IMR-90 (cell line): Measurements from ENCODE around the gene CD8B. TPM values are rescaled to one million over a fixed set of nuclear protein-coding genes. Genes with fewer than 3 reads are reported as not detected.

Experiments
- ATAC-seq: fragments of 200-7000 bp; cut with Tn5 transposase; 2 replicates; pipeline ENCODE4 v1.9.1; 2020; ENCODE audit warnings: low read depth, mild to moderate bottlenecking, moderate library complexity
- BruUV-seq: library from RNA; stranded (reverse); fragments of 400-500 nt; replicated peaks from 2 replicates; lab custom pipeline; 2021; lab: Mats Ljungman, UMichigan
- CTCF ChIA-PET: fragments of 300-600 bp; formaldehyde crosslinking; extraction: SDS; loops from one replicate; lab custom pipeline; 2021; ENCODE audit warnings: antibody characterized with exemption; lab: Yijun Ruan, JAX
- POLR2A ChIA-PET: fragments of 300-600 bp; sonication (Branson Sonifier 250); formaldehyde crosslinking; loops from one replicate; lab custom pipeline; 2022; ENCODE audit warnings: antibody characterized with exemption; ENCODE audit not compliant: unreplicated experiment; lab: Charles Lee
- DNase-seq: peaks from one replicate; pipeline ENCODE4 v3.0.0; 2013
- H2AFZ ChIP-seq: replicated peaks from 2 replicates; pipeline ENCODE3; 2013; ENCODE audit warnings: low read length, mild to moderate bottlenecking; ENCODE audit not compliant: poor library complexity
- H2AK5ac ChIP-seq: 2 replicates; pipeline ENCODE4 v1.6.1; 2013; ENCODE audit warnings: low read depth, low read length, inconsistent platforms
- H2AK9ac ChIP-seq: replicated peaks from 2 replicates; pipeline ENCODE3; 2013; ENCODE audit warnings: mild to moderate bottlenecking, low read depth, low read length, moderate library complexity; ENCODE audit not compliant: poor library complexity
- H2BK120ac ChIP-seq: 2 replicates; pipeline ENCODE4 v1.6.1; 2013; ENCODE audit warnings: low read depth, low read length, inconsistent platforms
- H2BK15ac ChIP-seq: 3 replicates; pipeline ENCODE4 v1.6.1; 2013; ENCODE audit warnings: low read depth, low read length, inconsistent platforms
- H2BK20ac ChIP-seq: 2 replicates; pipeline ENCODE4 v1.6.1; 2013; ENCODE audit warnings: low read depth, mild to moderate bottlenecking, inconsistent platforms, low read length, moderate library complexity
- H2BK5ac ChIP-seq: 2 replicates; pipeline ENCODE4 v1.6.1; 2013; ENCODE audit warnings: mild to moderate bottlenecking, low read depth, low read length, inconsistent platforms; ENCODE audit not compliant: poor library complexity, severe bottlenecking
- H3K14ac ChIP-seq: replicated peaks from 2 replicates; pipeline ENCODE4 v1.6.1; 2013; ENCODE audit warnings: low read depth, low read length, inconsistent platforms
- H3K18ac ChIP-seq: 2 replicates; pipeline ENCODE4 v1.6.1; 2013; ENCODE audit warnings: low read depth, low read length, control low read depth
- H3K23ac ChIP-seq: 2 replicates; pipeline ENCODE4 v1.6.1; 2013; ENCODE audit warnings: low read depth, low read length, inconsistent platforms
- H3K27ac ChIP-seq: 2 replicates; pipeline ENCODE4 v1.5.1; 2013; ENCODE audit warnings: mild to moderate bottlenecking, control low read depth, low read length; ENCODE audit not compliant: insufficient read depth
- H3K27me3 ChIP-seq: 2 replicates; pipeline ENCODE4 v1.6.1; 2013; ENCODE audit warnings: low read length; ENCODE audit not compliant: control insufficient read depth, insufficient read depth
- H3K36me3 ChIP-seq: 2 replicates; pipeline ENCODE4 v1.6.1; 2013; ENCODE audit warnings: low read length, mixed read lengths; ENCODE audit not compliant: control insufficient read depth, insufficient read depth
- H3K4ac ChIP-seq: 2 replicates; pipeline ENCODE4 v1.6.1; 2013; ENCODE audit warnings: low read depth, low read length, inconsistent platforms
- H3K4me1 ChIP-seq: 2 replicates; pipeline ENCODE4 v1.6.1; 2013; ENCODE audit warnings: low read length, mixed read lengths; ENCODE audit not compliant: control insufficient read depth, insufficient read depth
- H3K4me2 ChIP-seq: 2 replicates; pipeline ENCODE4 v1.6.1; 2013; ENCODE audit warnings: low read depth, mild to moderate bottlenecking, control low read depth, low read length, moderate library complexity
- H3K4me3 ChIP-seq: 2 replicates; pipeline ENCODE4 v1.5.1; 2013; ENCODE audit warnings: low read depth, mild to moderate bottlenecking, control low read depth, low read length, moderate library complexity; ENCODE audit not compliant: insufficient read depth
- H3K56ac ChIP-seq: 2 replicates; pipeline ENCODE4 v1.6.1; 2013; ENCODE audit warnings: low read length, inconsistent platforms; ENCODE audit not compliant: insufficient read depth; ENCODE audit errors: extremely low read depth
- H3K79me1 ChIP-seq, 2 experiments: 2 replicates each; pipeline ENCODE4 v1.6.1; 2013; ENCODE audit warnings: low read length in 2 of 2, inconsistent platforms in 1 of 2, low read depth in 1 of 2
- H3K9ac ChIP-seq: 2 replicates; pipeline ENCODE4 v1.6.1; 2013; ENCODE audit warnings: low read depth, low read length, control low read depth
- H3K9me1 ChIP-seq: 2 replicates; pipeline ENCODE4 v1.6.1; 2013; ENCODE audit warnings: low read length, inconsistent platforms; ENCODE audit not compliant: insufficient read depth
- H3K9me3 ChIP-seq: 2 replicates; pipeline ENCODE4 v1.6.1; 2013; ENCODE audit warnings: low read length; ENCODE audit not compliant: control insufficient read depth, insufficient read depth
- H4K20me1 ChIP-seq: 2 replicates; pipeline ENCODE4 v1.6.1; 2013; ENCODE audit warnings: low read length, inconsistent platforms; ENCODE audit not compliant: insufficient read depth
- H4K5ac ChIP-seq: 2 replicates; pipeline ENCODE4 v1.6.1; 2013; ENCODE audit warnings: mild to moderate bottlenecking, low read depth, low read length, control low read depth
- H4K8ac ChIP-seq, 2 experiments: 2 replicates each; pipeline ENCODE4 v1.6.1; 2013; ENCODE audit warnings: low read depth in 2 of 2, low read length in 2 of 2, control low read depth in 1 of 2, inconsistent platforms in 1 of 2
- H4K91ac ChIP-seq: 2 replicates; pipeline ENCODE4 v1.6.1; 2013; ENCODE audit warnings: low read depth, low read length, inconsistent platforms; ENCODE audit not compliant: insufficient read depth
- MAFK ChIP-seq: IDR thresholded peaks from 2 replicates; pipeline ENCODE4 v1.6.1; 2012; ENCODE audit warnings: low read depth, low read length, improper control_type of control experiment
- NFE2L2 ChIP-seq: fragments of 150-350 bp; IDR thresholded peaks from 2 replicates; pipeline ENCODE4 v1.6.1; 2016; ENCODE audit warnings: low read depth, mild to moderate bottlenecking, low read length
- RAD21 ChIP-seq: IDR thresholded peaks from 2 replicates; pipeline ENCODE4 v1.6.1; 2012; ENCODE audit warnings: low read length, improper control_type of control experiment
- RFX5 ChIP-seq: IDR thresholded peaks from 2 replicates; pipeline ENCODE4 v1.8.0; 2012; ENCODE audit warnings: low read depth, mild to moderate bottlenecking, low read length, moderate library complexity
- WGBS, 2 experiments: methylation state at CpG; one replicate each; pipeline versions ENCODE4 v1.1.5 to v1.1.7; 2013; ENCODE audit warnings: missing lambda C conversion rate in 2 of 2; ENCODE audit not compliant: insufficient read length in 1 of 2; ENCODE audit errors: extremely low coverage in 2 of 2; 5-methylcytosine and 5-hydroxymethylcytosine counted together
- dilution Hi-C: fragments of 300-500 bp; cut with HindIII; formaldehyde crosslinking; loops from one replicate; pipeline ENCODE4 v1.14.3; 2018; ENCODE audit warnings: low sequenced_read_pairs; ENCODE audit not compliant: unreplicated experiment
- in situ Hi-C: fragments of 300-500 bp; cut with MboI; formaldehyde crosslinking; loops from 3 replicates; pipeline ENCODE4 v1.14.3; 2019; ENCODE audit warnings: low sequenced_read_pairs, inconsistent platforms, mixed read lengths
- intact Hi-C: fragments of 100-400 bp; cut with micrococcal nuclease; formaldehyde crosslinking; loops from 2 replicates; pipeline ENCODE4 v1.10.0; 2022
- polyA plus RNA-seq, 3 experiments: library from polyadenylated mRNA; depleted of rRNA; stranded (reverse); fragments of >200 nt; gene quantifications; 2 replicates each; pipeline ENCODE4 v1.2.3, GENCODE V29; 2012; ENCODE audit warnings: low replicate concordance in 1 of 3
- total RNA-seq: library from RNA; depleted of rRNA; stranded (reverse); fragments of >200 nt; gene quantifications from 2 replicates; pipeline ENCODE4 v1.2.3, GENCODE V29; 2012
- TF ChIP-seq, protein P1 (sequence below): conservative IDR thresholded peaks from 2 replicates; pipeline ENCODE4 v1.5.1; 2012; ENCODE audit warnings: mild to moderate bottlenecking, low read depth, low read length, improper control_type of control experiment
- TF ChIP-seq, protein P2 (sequence below): fragments of 150-350 bp; IDR thresholded peaks from 2 replicates; pipeline ENCODE4 v1.6.1; 2017; ENCODE audit warnings: mild to moderate bottlenecking, antibody characterized with exemption, low read length, low read depth

Gene CD8B
- total and polyA plus RNA-seq, 2 of the 4 experiments (the other 2 are of a cell fraction), result not detected

- Histone ChIP-seq H4K20me1 (no peaks in the 10 kb centered on the region), H4K91ac (no peak overlapping the region), H3K4me1 (no peaks in the 10 kb centered on the region), H4K8ac (no peak overlapping the region), H2BK5ac (no peak overlapping the region), H3K4me2 (no peak overlapping the region), H3K79me1 (no peaks in the 10 kb centered on the region), H2BK120ac (no peak overlapping the region), H3K4ac (no peak overlapping the region), H3K9me3 (peaks cover 2% of the 10 kb centered on the region; the same call in 1 of the 2 replicates), H4K5ac (no peak overlapping the region), H3K56ac (no peak overlapping the region), H3K27ac (no peak overlapping the region), H2BK15ac (no peak overlapping the region), H3K36me3 (no peaks in the 10 kb centered on the region), H3K14ac (no peak overlapping the region), H3K18ac (no peak overlapping the region), H3K23ac (no peak overlapping the region), H2AK9ac (no peak overlapping the region), H2BK20ac (no peak overlapping the region), H3K27me3 (peaks cover 10% of the 10 kb centered on the region), H3K4me3 (no peak overlapping the region), H3K9ac (no peak overlapping the region), H3K9me1 (no peaks in the 10 kb centered on the region), H2AFZ (no peak overlapping the region), H2AK5ac (no peak overlapping the region)
- ChIA-PET POLR2A (no interaction called here), CTCF (interaction anchor here (0.7 kb wide), 1 partner anchor 42 kb away, joined by 3 read pairs; no protein-coding TSS in a partner anchor)
- no TSS peak for BruUV-seq
- no peak for ATAC-seq
- dilution Hi-C loops, result no loop called here
- WGBS, 2 experiments, result no CpG with 5 or more reads among the region's 6 CpGs
- intact Hi-C loops, result no loop called here
- TF ChIP-seq RFX5 (no peak), MAFK (no peak), NFE2L2 (no peak), RAD21 (no peak)
- TF ChIP-seq, protein P1, sequence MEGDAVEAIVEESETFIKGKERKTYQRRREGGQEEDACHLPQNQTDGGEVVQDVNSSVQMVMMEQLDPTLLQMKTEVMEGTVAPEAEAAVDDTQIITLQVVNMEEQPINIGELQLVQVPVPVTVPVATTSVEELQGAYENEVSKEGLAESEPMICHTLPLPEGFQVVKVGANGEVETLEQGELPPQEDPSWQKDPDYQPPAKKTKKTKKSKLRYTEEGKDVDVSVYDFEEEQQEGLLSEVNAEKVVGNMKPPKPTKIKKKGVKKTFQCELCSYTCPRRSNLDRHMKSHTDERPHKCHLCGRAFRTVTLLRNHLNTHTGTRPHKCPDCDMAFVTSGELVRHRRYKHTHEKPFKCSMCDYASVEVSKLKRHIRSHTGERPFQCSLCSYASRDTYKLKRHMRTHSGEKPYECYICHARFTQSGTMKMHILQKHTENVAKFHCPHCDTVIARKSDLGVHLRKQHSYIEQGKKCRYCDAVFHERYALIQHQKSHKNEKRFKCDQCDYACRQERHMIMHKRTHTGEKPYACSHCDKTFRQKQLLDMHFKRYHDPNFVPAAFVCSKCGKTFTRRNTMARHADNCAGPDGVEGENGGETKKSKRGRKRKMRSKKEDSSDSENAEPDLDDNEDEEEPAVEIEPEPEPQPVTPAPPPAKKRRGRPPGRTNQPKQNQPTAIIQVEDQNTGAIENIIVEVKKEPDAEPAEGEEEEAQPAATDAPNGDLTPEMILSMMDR, result no peak
- TF ChIP-seq, protein P2, sequence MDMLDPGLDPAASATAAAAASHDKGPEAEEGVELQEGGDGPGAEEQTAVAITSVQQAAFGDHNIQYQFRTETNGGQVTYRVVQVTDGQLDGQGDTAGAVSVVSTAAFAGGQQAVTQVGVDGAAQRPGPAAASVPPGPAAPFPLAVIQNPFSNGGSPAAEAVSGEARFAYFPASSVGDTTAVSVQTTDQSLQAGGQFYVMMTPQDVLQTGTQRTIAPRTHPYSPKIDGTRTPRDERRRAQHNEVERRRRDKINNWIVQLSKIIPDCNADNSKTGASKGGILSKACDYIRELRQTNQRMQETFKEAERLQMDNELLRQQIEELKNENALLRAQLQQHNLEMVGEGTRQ, result no peak
- no peak for DNase-seq
- in situ Hi-C loops, result no loop called here
Measured at GRCh38 chr2:86821842-86822241, 39.8 kb downstream of the CD8B start.
